IMR-90 (cell line): ENCODE data around the gene PPP2R2D. TPM values are rescaled to one million over a fixed set of nuclear protein-coding genes. Genes with fewer than 3 reads are reported as not detected.

ENCODE experiments used
- ATAC-seq: fragments of 200-7000 bp; cut with Tn5 transposase; 2 replicates; pipeline ENCODE4 v1.9.1; 2020; ENCODE audit warnings: low read depth, mild to moderate bottlenecking, moderate library complexity
- BruUV-seq: library from RNA; stranded (reverse); fragments of 400-500 nt; replicated peaks from 2 replicates; lab custom pipeline; 2021; lab: Mats Ljungman, UMichigan
- CTCF ChIA-PET: fragments of 300-600 bp; formaldehyde crosslinking; extraction: SDS; loops from one replicate; lab custom pipeline; 2021; ENCODE audit warnings: antibody characterized with exemption; lab: Yijun Ruan, JAX
- POLR2A ChIA-PET: fragments of 300-600 bp; sonication (Branson Sonifier 250); formaldehyde crosslinking; loops from one replicate; lab custom pipeline; 2022; ENCODE audit warnings: antibody characterized with exemption; ENCODE audit not compliant: unreplicated experiment; lab: Charles Lee
- DNase-seq: peaks from one replicate; pipeline ENCODE4 v3.0.0; 2013
- H2AFZ ChIP-seq: replicated peaks from 2 replicates; pipeline ENCODE3; 2013; ENCODE audit warnings: low read length, mild to moderate bottlenecking; ENCODE audit not compliant: poor library complexity
- H2AK5ac ChIP-seq: 2 replicates; pipeline ENCODE4 v1.6.1; 2013; ENCODE audit warnings: low read depth, low read length, inconsistent platforms
- H2AK9ac ChIP-seq: replicated peaks from 2 replicates; pipeline ENCODE3; 2013; ENCODE audit warnings: mild to moderate bottlenecking, low read depth, low read length, moderate library complexity; ENCODE audit not compliant: poor library complexity
- H2BK120ac ChIP-seq: 2 replicates; pipeline ENCODE4 v1.6.1; 2013; ENCODE audit warnings: low read depth, low read length, inconsistent platforms
- H2BK15ac ChIP-seq: 3 replicates; pipeline ENCODE4 v1.6.1; 2013; ENCODE audit warnings: low read depth, low read length, inconsistent platforms
- H2BK20ac ChIP-seq: 2 replicates; pipeline ENCODE4 v1.6.1; 2013; ENCODE audit warnings: low read depth, mild to moderate bottlenecking, inconsistent platforms, low read length, moderate library complexity
- H2BK5ac ChIP-seq: 2 replicates; pipeline ENCODE4 v1.6.1; 2013; ENCODE audit warnings: mild to moderate bottlenecking, low read depth, low read length, inconsistent platforms; ENCODE audit not compliant: poor library complexity, severe bottlenecking
- H3K14ac ChIP-seq: replicated peaks from 2 replicates; pipeline ENCODE4 v1.6.1; 2013; ENCODE audit warnings: low read depth, low read length, inconsistent platforms
- H3K18ac ChIP-seq: 2 replicates; pipeline ENCODE4 v1.6.1; 2013; ENCODE audit warnings: low read depth, low read length, control low read depth
- H3K23ac ChIP-seq: 2 replicates; pipeline ENCODE4 v1.6.1; 2013; ENCODE audit warnings: low read depth, low read length, inconsistent platforms
- H3K27ac ChIP-seq: 2 replicates; pipeline ENCODE4 v1.5.1; 2013; ENCODE audit warnings: mild to moderate bottlenecking, control low read depth, low read length; ENCODE audit not compliant: insufficient read depth
- H3K27me3 ChIP-seq: 2 replicates; pipeline ENCODE4 v1.6.1; 2013; ENCODE audit warnings: low read length; ENCODE audit not compliant: control insufficient read depth, insufficient read depth
- H3K36me3 ChIP-seq: 2 replicates; pipeline ENCODE4 v1.6.1; 2013; ENCODE audit warnings: low read length, mixed read lengths; ENCODE audit not compliant: control insufficient read depth, insufficient read depth
- H3K4ac ChIP-seq: 2 replicates; pipeline ENCODE4 v1.6.1; 2013; ENCODE audit warnings: low read depth, low read length, inconsistent platforms
- H3K4me1 ChIP-seq: 2 replicates; pipeline ENCODE4 v1.6.1; 2013; ENCODE audit warnings: low read length, mixed read lengths; ENCODE audit not compliant: control insufficient read depth, insufficient read depth
- H3K4me2 ChIP-seq: 2 replicates; pipeline ENCODE4 v1.6.1; 2013; ENCODE audit warnings: low read depth, mild to moderate bottlenecking, control low read depth, low read length, moderate library complexity
- H3K4me3 ChIP-seq: 2 replicates; pipeline ENCODE4 v1.5.1; 2013; ENCODE audit warnings: low read depth, mild to moderate bottlenecking, control low read depth, low read length, moderate library complexity; ENCODE audit not compliant: insufficient read depth
- H3K56ac ChIP-seq: 2 replicates; pipeline ENCODE4 v1.6.1; 2013; ENCODE audit warnings: low read length, inconsistent platforms; ENCODE audit not compliant: insufficient read depth; ENCODE audit errors: extremely low read depth
- H3K79me1 ChIP-seq, 2 experiments: 2 replicates each; pipeline ENCODE4 v1.6.1; 2013; ENCODE audit warnings: low read length in 2 of 2, inconsistent platforms in 1 of 2, low read depth in 1 of 2
- H3K9ac ChIP-seq: 2 replicates; pipeline ENCODE4 v1.6.1; 2013; ENCODE audit warnings: low read depth, low read length, control low read depth
- H3K9me1 ChIP-seq: 2 replicates; pipeline ENCODE4 v1.6.1; 2013; ENCODE audit warnings: low read length, inconsistent platforms; ENCODE audit not compliant: insufficient read depth
- H3K9me3 ChIP-seq: 2 replicates; pipeline ENCODE4 v1.6.1; 2013; ENCODE audit warnings: low read length; ENCODE audit not compliant: control insufficient read depth, insufficient read depth
- H4K20me1 ChIP-seq: 2 replicates; pipeline ENCODE4 v1.6.1; 2013; ENCODE audit warnings: low read length, inconsistent platforms; ENCODE audit not compliant: insufficient read depth
- H4K5ac ChIP-seq: 2 replicates; pipeline ENCODE4 v1.6.1; 2013; ENCODE audit warnings: mild to moderate bottlenecking, low read depth, low read length, control low read depth
- H4K8ac ChIP-seq, 2 experiments: 2 replicates each; pipeline ENCODE4 v1.6.1; 2013; ENCODE audit warnings: low read depth in 2 of 2, low read length in 2 of 2, control low read depth in 1 of 2, inconsistent platforms in 1 of 2
- H4K91ac ChIP-seq: 2 replicates; pipeline ENCODE4 v1.6.1; 2013; ENCODE audit warnings: low read depth, low read length, inconsistent platforms; ENCODE audit not compliant: insufficient read depth
- CEBPB ChIP-seq: IDR thresholded peaks from 2 replicates; pipeline ENCODE4 v1.6.1; 2012; ENCODE audit warnings: low read depth, low read length, improper control_type of control experiment
- FOS ChIP-seq: fragments of 150-350 bp; IDR thresholded peaks from 2 replicates; pipeline ENCODE4 v1.6.1; 2016; ENCODE audit warnings: low read depth, low read length
- MAFK ChIP-seq: IDR thresholded peaks from 2 replicates; pipeline ENCODE4 v1.6.1; 2012; ENCODE audit warnings: low read depth, low read length, improper control_type of control experiment
- MAZ ChIP-seq: IDR thresholded peaks from 2 replicates; pipeline ENCODE4 v1.6.1; 2012; ENCODE audit warnings: low read depth, mild to moderate bottlenecking, low read length, improper control_type of control experiment, moderate library complexity, borderline replicate concordance
- NFE2L2 ChIP-seq: fragments of 150-350 bp; IDR thresholded peaks from 2 replicates; pipeline ENCODE4 v1.6.1; 2016; ENCODE audit warnings: low read depth, mild to moderate bottlenecking, low read length
- RAD21 ChIP-seq: IDR thresholded peaks from 2 replicates; pipeline ENCODE4 v1.6.1; 2012; ENCODE audit warnings: low read length, improper control_type of control experiment
- RCOR1 ChIP-seq: IDR thresholded peaks from 2 replicates; pipeline ENCODE4 v1.6.1; 2012; ENCODE audit warnings: mild to moderate bottlenecking, low read length, improper control_type of control experiment; ENCODE audit not compliant: insufficient replicate concordance
- RFX5 ChIP-seq: IDR thresholded peaks from 2 replicates; pipeline ENCODE4 v1.8.0; 2012; ENCODE audit warnings: low read depth, mild to moderate bottlenecking, low read length, moderate library complexity
- SMC3 ChIP-seq: fragments of 150-350 bp; IDR thresholded peaks from 2 replicates; pipeline ENCODE4 v1.6.1; 2016; ENCODE audit warnings: low read depth, mild to moderate bottlenecking, antibody characterized with exemption, low read length, moderate library complexity
- WGBS, 2 experiments: methylation state at CpG; one replicate each; pipeline versions ENCODE4 v1.1.5 to v1.1.7; 2013; ENCODE audit warnings: missing lambda C conversion rate in 2 of 2; ENCODE audit not compliant: insufficient read length in 1 of 2; ENCODE audit errors: extremely low coverage in 2 of 2; 5-methylcytosine and 5-hydroxymethylcytosine counted together
- dilution Hi-C: fragments of 300-500 bp; cut with HindIII; formaldehyde crosslinking; loops from one replicate; pipeline ENCODE4 v1.14.3; 2018; ENCODE audit warnings: low sequenced_read_pairs; ENCODE audit not compliant: unreplicated experiment
- in situ Hi-C: fragments of 300-500 bp; cut with MboI; formaldehyde crosslinking; loops from 3 replicates; pipeline ENCODE4 v1.14.3; 2019; ENCODE audit warnings: low sequenced_read_pairs, inconsistent platforms, mixed read lengths
- intact Hi-C: fragments of 100-400 bp; cut with micrococcal nuclease; formaldehyde crosslinking; loops from 2 replicates; pipeline ENCODE4 v1.10.0; 2022
- polyA plus RNA-seq, 3 experiments: library from polyadenylated mRNA; depleted of rRNA; stranded (reverse); fragments of >200 nt; gene quantifications; 2 replicates each; pipeline ENCODE4 v1.2.3, GENCODE V29; 2012; ENCODE audit warnings: low replicate concordance in 1 of 3
- total RNA-seq: library from RNA; depleted of rRNA; stranded (reverse); fragments of >200 nt; gene quantifications from 2 replicates; pipeline ENCODE4 v1.2.3, GENCODE V29; 2012
- TF ChIP-seq, protein P1 (sequence below): fragments of 150-350 bp; IDR thresholded peaks from 2 replicates; pipeline ENCODE4 v1.6.1; 2016; ENCODE audit warnings: low read depth, mild to moderate bottlenecking, low read length, moderate library complexity, borderline replicate concordance
- TF ChIP-seq, protein P2 (sequence below): conservative IDR thresholded peaks from 2 replicates; pipeline ENCODE4 v1.5.1; 2012; ENCODE audit warnings: mild to moderate bottlenecking, low read depth, low read length, improper control_type of control experiment
- TF ChIP-seq, protein P3 (sequence below): fragments of 150-350 bp; IDR thresholded peaks from 2 replicates; pipeline ENCODE4 v1.6.1; 2017; ENCODE audit warnings: mild to moderate bottlenecking, antibody characterized with exemption, low read length, low read depth

The PPP2R2D gene
- total and polyA plus RNA-seq, 2 of the 4 experiments (the other 2 are of a cell fraction), result 22.8 to 23.8 TPM

DNA sequence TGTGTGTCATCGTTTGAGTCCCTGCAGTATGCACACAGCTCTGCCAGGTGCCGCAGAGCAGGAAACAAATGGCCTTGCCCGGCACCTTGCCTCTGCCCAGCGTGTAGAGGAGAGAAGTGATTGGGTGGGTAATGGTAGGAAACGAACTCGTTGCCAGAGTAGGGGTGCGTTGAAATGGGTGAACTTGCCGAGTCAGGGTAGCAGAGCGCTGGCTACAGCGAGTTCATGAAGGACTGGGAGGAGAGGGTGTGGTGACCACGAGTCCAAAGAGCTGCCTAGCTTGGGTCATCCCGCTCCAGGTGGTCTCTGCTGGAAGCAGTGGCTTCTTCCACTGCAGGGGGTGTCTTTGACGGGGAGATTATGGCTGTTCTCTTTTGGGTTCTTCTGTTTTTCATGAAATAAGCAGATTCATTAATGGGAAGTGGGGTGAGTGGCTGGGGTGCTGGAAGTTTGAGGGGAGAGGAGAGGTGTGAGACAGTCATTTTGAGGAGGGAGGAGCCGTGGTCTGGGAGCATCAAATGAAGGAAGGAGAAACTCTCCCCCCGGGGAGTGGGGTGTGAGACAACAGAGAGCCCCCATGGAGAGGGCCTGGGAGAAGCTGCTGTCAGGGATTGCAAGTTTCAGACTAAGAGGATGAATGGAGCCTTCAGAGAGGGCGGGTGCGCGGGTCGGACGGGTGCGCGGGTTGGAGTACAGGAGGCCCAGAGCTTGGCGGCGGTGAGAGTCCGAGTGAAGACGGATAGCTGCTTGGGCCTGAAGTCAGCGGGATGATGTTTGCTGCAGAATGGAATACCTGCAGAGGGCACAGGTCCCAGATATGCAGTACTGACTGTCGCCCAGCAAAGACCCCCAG, 26.2 kb downstream of the PPP2R2D start:
- H3K14ac ChIP-seq, result no peak overlapping the region

More for the DNA sequence above, 26.2 kb downstream of the PPP2R2D start:
- dilution Hi-C loops (no loop called here), in situ Hi-C loops (no loop called here), intact Hi-C loops (no loop called here)
- Histone ChIP-seq H2BK120ac (no peak overlapping the region), H2BK15ac (no peak overlapping the region), H3K18ac (no peak overlapping the region), H3K4ac (no peak overlapping the region), H4K20me1 (peaks cover 69% of the 10 kb centered on the region), H3K56ac (no peak overlapping the region), H3K4me1 (peaks cover 7% of the 10 kb centered on the region), H3K9me3 (peaks cover 4% of the 10 kb centered on the region; the same call in 1 of the 2 replicates), H3K9ac (no peak overlapping the region), H4K8ac (no peak overlapping the region), H4K5ac (no peak overlapping the region), H3K4me2 (no peak overlapping the region), H3K27ac (no peak overlapping the region), H2AK5ac (no peak overlapping the region), H3K36me3 (peaks cover 6% of the 10 kb centered on the region), H3K4me3 (no peak overlapping the region), H2BK5ac (no peak overlapping the region), H3K79me1 (peaks cover 50 to 76% of the 10 kb centered on the region in 2 experiments), H3K9me1 (peaks cover 24% of the 10 kb centered on the region), H3K23ac (no peak overlapping the region), H3K27me3 (no peaks in the 10 kb centered on the region), H2AK9ac (no peak overlapping the region), H2BK20ac (no peak overlapping the region), H4K91ac (no peak overlapping the region), H2AFZ (no peak overlapping the region)
- no peak for TF ChIP-seq SMC3
- TF ChIP-seq, protein P1, sequence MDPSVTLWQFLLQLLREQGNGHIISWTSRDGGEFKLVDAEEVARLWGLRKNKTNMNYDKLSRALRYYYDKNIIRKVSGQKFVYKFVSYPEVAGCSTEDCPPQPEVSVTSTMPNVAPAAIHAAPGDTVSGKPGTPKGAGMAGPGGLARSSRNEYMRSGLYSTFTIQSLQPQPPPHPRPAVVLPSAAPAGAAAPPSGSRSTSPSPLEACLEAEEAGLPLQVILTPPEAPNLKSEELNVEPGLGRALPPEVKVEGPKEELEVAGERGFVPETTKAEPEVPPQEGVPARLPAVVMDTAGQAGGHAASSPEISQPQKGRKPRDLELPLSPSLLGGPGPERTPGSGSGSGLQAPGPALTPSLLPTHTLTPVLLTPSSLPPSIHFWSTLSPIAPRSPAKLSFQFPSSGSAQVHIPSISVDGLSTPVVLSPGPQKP, result no peak
- TF ChIP-seq, protein P2, sequence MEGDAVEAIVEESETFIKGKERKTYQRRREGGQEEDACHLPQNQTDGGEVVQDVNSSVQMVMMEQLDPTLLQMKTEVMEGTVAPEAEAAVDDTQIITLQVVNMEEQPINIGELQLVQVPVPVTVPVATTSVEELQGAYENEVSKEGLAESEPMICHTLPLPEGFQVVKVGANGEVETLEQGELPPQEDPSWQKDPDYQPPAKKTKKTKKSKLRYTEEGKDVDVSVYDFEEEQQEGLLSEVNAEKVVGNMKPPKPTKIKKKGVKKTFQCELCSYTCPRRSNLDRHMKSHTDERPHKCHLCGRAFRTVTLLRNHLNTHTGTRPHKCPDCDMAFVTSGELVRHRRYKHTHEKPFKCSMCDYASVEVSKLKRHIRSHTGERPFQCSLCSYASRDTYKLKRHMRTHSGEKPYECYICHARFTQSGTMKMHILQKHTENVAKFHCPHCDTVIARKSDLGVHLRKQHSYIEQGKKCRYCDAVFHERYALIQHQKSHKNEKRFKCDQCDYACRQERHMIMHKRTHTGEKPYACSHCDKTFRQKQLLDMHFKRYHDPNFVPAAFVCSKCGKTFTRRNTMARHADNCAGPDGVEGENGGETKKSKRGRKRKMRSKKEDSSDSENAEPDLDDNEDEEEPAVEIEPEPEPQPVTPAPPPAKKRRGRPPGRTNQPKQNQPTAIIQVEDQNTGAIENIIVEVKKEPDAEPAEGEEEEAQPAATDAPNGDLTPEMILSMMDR, result no peak
- no peak for TF ChIP-seq FOS
- TF ChIP-seq, protein P3, sequence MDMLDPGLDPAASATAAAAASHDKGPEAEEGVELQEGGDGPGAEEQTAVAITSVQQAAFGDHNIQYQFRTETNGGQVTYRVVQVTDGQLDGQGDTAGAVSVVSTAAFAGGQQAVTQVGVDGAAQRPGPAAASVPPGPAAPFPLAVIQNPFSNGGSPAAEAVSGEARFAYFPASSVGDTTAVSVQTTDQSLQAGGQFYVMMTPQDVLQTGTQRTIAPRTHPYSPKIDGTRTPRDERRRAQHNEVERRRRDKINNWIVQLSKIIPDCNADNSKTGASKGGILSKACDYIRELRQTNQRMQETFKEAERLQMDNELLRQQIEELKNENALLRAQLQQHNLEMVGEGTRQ, result no peak
- TF ChIP-seq CEBPB, result no peak
- no peak for TF ChIP-seq MAZ
- no peak for TF ChIP-seq NFE2L2
- TF ChIP-seq MAFK, result no peak
- no peak for TF ChIP-seq RCOR1
- TF ChIP-seq RFX5, result no peak
- TF ChIP-seq RAD21, result no peak
- 97% methylated on average over 18 of the region's 28 CpGs; no CpG with 5 or more reads in 1 of the 2 experiments for WGBS, 2 experiments
- DNase-seq (no peak), ATAC-seq (no peak)
- POLR2A ChIA-PET, result no interaction called here
- BruUV-seq, result no TSS peak
- CTCF ChIA-PET, result no interaction called here
